Activated CD4-positive, alpha-beta T cell treated with anti-CD3 and anti-CD28 coated beads, Interleukin-2, amount 10 ng/mL, durations not matched to agents 24 days and 14 days (primary cell): Measurements from ENCODE around the gene HOXA4. TPM values are rescaled to one million over a fixed set of nuclear protein-coding genes. Genes with fewer than 3 reads are reported as not detected.

Source experiments
- DNase-seq: peaks from one replicate; pipeline ENCODE4 v3.0.0; 2022
- H3K27ac Mint-ChIP-seq: one replicate; pipeline ENCODE4 v1.8.0; 2022; ENCODE audit warnings: mild to moderate bottlenecking, mixed read lengths
- H3K27me3 Mint-ChIP-seq: one replicate; pipeline ENCODE4 v1.8.0; 2022; ENCODE audit warnings: mixed read lengths
- H3K36me3 Mint-ChIP-seq: one replicate; pipeline ENCODE4 v1.8.0; 2022; ENCODE audit warnings: low read depth, mild to moderate bottlenecking, mixed read lengths
- H3K4me1 Mint-ChIP-seq: one replicate; pipeline ENCODE4 v1.8.0; 2021; ENCODE audit warnings: mixed read lengths
- H3K4me3 Mint-ChIP-seq: one replicate; pipeline ENCODE4 v1.8.0; 2022; ENCODE audit warnings: mild to moderate bottlenecking, moderate library complexity, mixed read lengths
- H3K9me3 Mint-ChIP-seq: one replicate; pipeline ENCODE4 v1.8.0; 2021; ENCODE audit warnings: mixed read lengths
- intact Hi-C: fragments of 100-400 bp; cut with micrococcal nuclease; formaldehyde crosslinking; loops from one replicate; pipeline ENCODE4 v1.15.1; 2023
- total RNA-seq: library from RNA; stranded (reverse); gene quantifications from 2 replicates; pipeline ENCODE4 v1.2.3, GENCODE V29; 2022

HOXA4 gene
- total RNA-seq, 1 donor from 2014 or later, result not detected

DNA sequence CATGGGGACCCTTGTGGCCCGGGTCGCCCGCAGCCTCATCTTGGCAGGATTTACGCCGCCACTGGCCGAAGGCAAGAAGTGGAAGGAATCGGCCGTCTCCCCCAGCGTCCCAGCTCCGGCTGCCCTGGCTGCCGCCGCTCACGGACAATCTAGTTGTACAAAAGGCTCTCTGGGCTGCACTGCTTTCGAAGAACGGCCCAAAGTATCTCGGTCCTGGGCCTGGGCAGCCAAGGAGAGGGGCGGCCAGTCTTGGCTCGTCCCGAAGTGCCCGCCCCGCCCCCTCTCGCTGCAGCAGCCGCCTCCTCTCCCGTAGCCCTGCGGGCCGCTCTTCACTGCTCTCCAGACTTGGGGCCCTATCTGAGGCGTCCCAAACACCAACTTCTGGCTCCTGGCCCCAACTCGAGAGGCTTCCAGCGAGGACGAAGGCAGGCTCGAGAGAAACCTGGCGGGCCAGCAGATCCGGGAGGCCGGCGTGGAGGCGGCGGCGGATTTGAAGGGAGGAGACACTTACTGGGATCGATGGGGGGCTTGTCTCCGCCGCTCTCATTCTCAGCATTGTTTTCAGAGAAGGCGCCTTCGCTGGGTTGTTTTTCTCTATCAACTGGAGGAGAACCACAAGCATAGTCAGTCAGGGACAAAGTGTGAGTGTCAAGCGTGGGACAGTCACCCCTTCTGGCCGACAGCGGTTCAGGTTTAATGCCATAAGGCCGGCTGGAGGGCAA, 34.0 kb upstream of the HOXA4 start:
- H3K36me3 Mint-ChIP-seq, result peaks cover 7% of the 10 kb centered on the region
- H3K27ac Mint-ChIP-seq, result no peak overlapping the region
- no peaks in the 10 kb centered on the region for H3K9me3 Mint-ChIP-seq
- intact Hi-C loops, result loop anchor here (2.0 kb wide), 1 partner anchor 14 kb away; no protein-coding TSS in a partner anchor
- DNase-seq, result no peak
- peaks cover 2% of the 10 kb centered on the region for H3K4me1 Mint-ChIP-seq
- H3K27me3 Mint-ChIP-seq, result peaks cover 69% of the 10 kb centered on the region
- H3K4me3 Mint-ChIP-seq, result no peak overlapping the region

DNA sequence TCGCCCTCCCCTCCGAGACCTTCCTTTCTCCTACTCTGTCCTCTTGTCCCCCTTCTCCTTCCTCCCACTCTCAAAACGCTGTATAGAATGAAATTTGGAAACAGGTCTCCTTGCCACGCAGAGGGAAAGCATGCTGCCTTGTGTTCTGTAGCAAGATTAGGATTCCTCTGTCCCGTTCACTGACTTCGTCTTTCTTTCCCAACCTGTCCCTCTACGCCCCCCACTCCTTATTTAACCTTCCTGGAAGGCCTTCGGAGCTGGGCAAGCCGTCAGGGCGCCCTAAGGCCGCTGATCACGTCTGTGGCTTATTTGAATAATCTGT, 33.4 kb upstream of the HOXA4 start:
- no peak overlapping the region for H3K27ac Mint-ChIP-seq
- no peaks in the 10 kb centered on the region for H3K9me3 Mint-ChIP-seq
- peaks cover 2% of the 10 kb centered on the region for H3K4me1 Mint-ChIP-seq
- no peak overlapping the region for H3K4me3 Mint-ChIP-seq
- H3K36me3 Mint-ChIP-seq, result peaks cover 7% of the 10 kb centered on the region
- DNase-seq, result no peak
- intact Hi-C loops, result loop anchor here (2.0 kb wide), 1 partner anchor 13 kb away; no protein-coding TSS in a partner anchor
- H3K27me3 Mint-ChIP-seq, result peaks cover 73% of the 10 kb centered on the region

- intact Hi-C loops, result loop anchor here (2.0 kb wide), 1 partner anchor 13 kb away; no protein-coding TSS in a partner anchor
- peaks cover 2% of the 10 kb centered on the region for H3K4me1 Mint-ChIP-seq
- H3K9me3 Mint-ChIP-seq, result no peaks in the 10 kb centered on the region
- H3K27me3 Mint-ChIP-seq, result peaks cover 73% of the 10 kb centered on the region
- H3K36me3 Mint-ChIP-seq, result peaks cover 3% of the 10 kb centered on the region
- H3K4me3 Mint-ChIP-seq, result no peak overlapping the region
- DNase-seq, result no peak
- H3K27ac Mint-ChIP-seq, result no peak overlapping the region
These were observed 32.9 kb upstream of the HOXA4 start for GRCh38 chr7:27163288-27164044.

GRCh38 chr7:27162561-27163287, 32.2 kb upstream of the HOXA4 start:
- H3K27ac Mint-ChIP-seq, result no peak overlapping the region
- no peak overlapping the region for H3K4me3 Mint-ChIP-seq
- H3K27me3 Mint-ChIP-seq, result peaks cover 73% of the 10 kb centered on the region
- DNase-seq, result no peak
- peaks cover 4% of the 10 kb centered on the region for H3K4me1 Mint-ChIP-seq
- peaks cover 6% of the 10 kb centered on the region for H3K9me3 Mint-ChIP-seq
- peaks cover 3% of the 10 kb centered on the region for H3K36me3 Mint-ChIP-seq
- intact Hi-C loops, result no loop called here

- peaks cover 6% of the 10 kb centered on the region for H3K9me3 Mint-ChIP-seq
- peaks cover 3% of the 10 kb centered on the region for H3K36me3 Mint-ChIP-seq
- H3K4me1 Mint-ChIP-seq, result peaks cover 4% of the 10 kb centered on the region
These were observed 31.4 kb upstream of the HOXA4 start for GRCh38 chr7:27161721-27162560.

DNA sequence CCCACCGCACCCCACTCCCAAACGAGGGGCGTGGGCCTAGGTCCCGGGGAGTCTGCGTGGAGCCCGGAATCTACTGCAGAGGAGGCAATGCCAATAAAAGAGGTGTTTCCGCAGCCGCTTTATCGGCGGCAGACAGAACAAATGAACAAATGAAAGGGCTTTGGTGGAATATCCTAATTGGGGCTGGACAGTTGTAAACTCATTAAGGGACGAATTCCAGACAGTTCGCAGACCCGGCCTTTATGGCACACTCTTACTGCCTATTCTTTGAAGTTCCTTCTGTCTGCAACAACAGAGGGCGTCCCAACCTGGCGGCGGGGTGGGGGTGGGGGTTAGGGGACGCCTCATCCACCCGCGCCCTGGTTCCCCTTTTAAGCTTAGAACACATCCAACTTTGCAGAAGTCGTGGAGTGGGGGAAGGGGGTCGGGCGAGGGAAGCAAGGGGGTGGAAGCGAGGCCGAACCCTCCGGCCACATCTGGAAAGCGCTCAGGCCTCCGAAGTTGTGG, 30.7 kb upstream of the HOXA4 start:
- H3K4me3 Mint-ChIP-seq, result peak overlapping the region; percentile 72
- no peak for DNase-seq
- H3K9me3 Mint-ChIP-seq, result peaks cover 6% of the 10 kb centered on the region
- H3K27me3 Mint-ChIP-seq, result peaks cover 74% of the 10 kb centered on the region
- intact Hi-C loops, result loop anchor here (1.0 to 2.0 kb wide), 6 partner anchors 38 to 1298 kb away; no protein-coding TSS in a partner anchor
- peaks cover 3% of the 10 kb centered on the region for H3K36me3 Mint-ChIP-seq
- no peak overlapping the region for H3K27ac Mint-ChIP-seq
- H3K4me1 Mint-ChIP-seq, result peaks cover 4% of the 10 kb centered on the region

More at GRCh38 chr7:27161721-27162560, 31.4 kb upstream of the HOXA4 start:
- H3K4me3 Mint-ChIP-seq, result no peak overlapping the region
- H3K27ac Mint-ChIP-seq, result no peak overlapping the region
- DNase-seq, result no peak
- intact Hi-C loops, result loop anchor here (1.0 to 2.0 kb wide), 6 partner anchors 37 to 1299 kb away; no protein-coding TSS in a partner anchor
- peaks cover 73% of the 10 kb centered on the region for H3K27me3 Mint-ChIP-seq

- H3K4me3 Mint-ChIP-seq, result peak overlapping the region; percentile 72
- H3K36me3 Mint-ChIP-seq, result peaks cover 3% of the 10 kb centered on the region
- intact Hi-C loops, result loop anchor here (1.0 to 2.0 kb wide), 8 partner anchors 9 to 1298 kb away; no protein-coding TSS in a partner anchor
- peaks cover 4% of the 10 kb centered on the region for H3K4me1 Mint-ChIP-seq
- DNase-seq, result peak; percentile 93
- peaks cover 74% of the 10 kb centered on the region for H3K27me3 Mint-ChIP-seq
- H3K27ac Mint-ChIP-seq, result no peak overlapping the region
- peaks cover 6% of the 10 kb centered on the region for H3K9me3 Mint-ChIP-seq
These were observed 30.1 kb upstream of the HOXA4 start for GRCh38 chr7:27160546-27161213.

DNA sequence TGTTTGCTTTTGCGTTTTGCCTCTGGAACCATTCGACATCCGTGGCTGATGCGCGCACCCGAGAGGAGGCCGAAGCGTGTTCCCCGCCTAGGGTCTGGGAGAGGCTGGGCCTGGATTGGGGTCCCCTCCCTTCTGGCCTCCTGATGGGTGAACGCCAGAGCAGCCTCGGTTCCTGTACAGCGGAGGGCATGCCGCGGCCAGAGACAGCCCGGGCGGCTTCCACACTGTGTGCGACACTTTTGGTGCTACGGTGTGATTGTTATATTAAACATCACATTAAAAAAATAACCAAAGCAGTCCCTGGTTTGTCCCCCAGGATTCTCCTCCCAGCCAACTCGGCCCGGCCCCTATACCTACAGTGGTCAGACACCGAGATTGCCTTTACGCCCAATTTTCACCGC, 29.6 kb upstream of the HOXA4 start:
- H3K9me3 Mint-ChIP-seq, result peaks cover 6% of the 10 kb centered on the region
- intact Hi-C loops, result loop anchor here (1.0 to 2.0 kb wide), 5 partner anchors 9 to 1297 kb away; no protein-coding TSS in a partner anchor
- DNase-seq, result peak; percentile 68
- H3K27ac Mint-ChIP-seq, result no peak overlapping the region
- H3K4me3 Mint-ChIP-seq, result peak overlapping the region; percentile 35
- peaks cover 7% of the 10 kb centered on the region for H3K4me1 Mint-ChIP-seq
- peaks cover 77% of the 10 kb centered on the region for H3K27me3 Mint-ChIP-seq
- peaks cover 5% of the 10 kb centered on the region for H3K36me3 Mint-ChIP-seq

GRCh38 chr7:27159266-27160144, 28.9 kb upstream of the HOXA4 start:
- no peak overlapping the region for H3K27ac Mint-ChIP-seq
- H3K4me1 Mint-ChIP-seq, result peaks cover 10% of the 10 kb centered on the region
- H3K36me3 Mint-ChIP-seq, result peaks cover 3% of the 10 kb centered on the region
- peaks cover 80% of the 10 kb centered on the region for H3K27me3 Mint-ChIP-seq
- H3K4me3 Mint-ChIP-seq, result no peak overlapping the region
- peaks cover 6% of the 10 kb centered on the region for H3K9me3 Mint-ChIP-seq
- intact Hi-C loops, result loop anchor here (1.0 to 2.0 kb wide), 5 partner anchors 8 to 1297 kb away; no protein-coding TSS in a partner anchor
- DNase-seq, result no peak

GRCh38 chr7:27158436-27159265, 28.1 kb upstream of the HOXA4 start:
- Mint-ChIP-seq H3K4me3 (no peak overlapping the region), H3K36me3 (peaks cover 5% of the 10 kb centered on the region), H3K27ac (peak overlapping the region; percentile 65), H3K4me1 (peaks cover 12% of the 10 kb centered on the region), H3K27me3 (peaks cover 82% of the 10 kb centered on the region), H3K9me3 (peaks cover 6% of the 10 kb centered on the region)
- peak; percentile 58 for DNase-seq
- intact Hi-C loops, result no loop called here
